Activated CD8-positive, alpha-beta T cell treated with anti-CD3 and anti-CD28 coated beads for 36 hours (primary cell): ENCODE measurements around the gene MYT1. TPM values are rescaled to one million over a fixed set of nuclear protein-coding genes. Genes with fewer than 3 reads are reported as not detected.

Experiments
- ATAC-seq: fragments of 200-7000 bp; cut with Tn5 transposase; one replicate; pipeline ENCODE4 v1.10.0; 2021; ENCODE audit warnings: mild to moderate bottlenecking, moderate library complexity
- CTCF ChIA-PET: fragments of 350-600 bp; sonication (Branson Sonifier 250); formaldehyde crosslinking; loops from one replicate; lab custom pipeline; 2021; ENCODE audit warnings: antibody characterized with exemption; lab: Charles Lee
- POLR2A ChIA-PET: fragments of 350-600 bp; sonication (Branson Sonifier 250); formaldehyde crosslinking; loops from one replicate; lab custom pipeline; 2021; ENCODE audit warnings: antibody characterized with exemption; lab: Charles Lee
- DNase-seq: peaks from one replicate; pipeline ENCODE4 v3.0.0-alpha.2; 2020
- H3K27ac Mint-ChIP-seq: one replicate; pipeline ENCODE4 v1.8.0; 2021; ENCODE audit warnings: mild to moderate bottlenecking, mixed read lengths
- H3K27me3 Mint-ChIP-seq: one replicate; pipeline ENCODE4 v1.8.0; 2021; ENCODE audit warnings: mixed read lengths
- H3K36me3 Mint-ChIP-seq: one replicate; pipeline ENCODE4 v1.8.0; 2021; ENCODE audit warnings: low read depth, mixed read lengths
- H3K4me1 Mint-ChIP-seq: one replicate; pipeline ENCODE4 v1.8.0; 2021; ENCODE audit warnings: low read depth, mixed read lengths
- H3K4me3 Mint-ChIP-seq: one replicate; pipeline ENCODE4 v1.8.0; 2021; ENCODE audit warnings: mild to moderate bottlenecking, moderate library complexity, mixed read lengths
- H3K9me3 Mint-ChIP-seq: one replicate; pipeline ENCODE4 v1.8.0; 2021; ENCODE audit warnings: mixed read lengths
- CTCF ChIP-seq: fragments of 200-600 bp; IDR thresholded peaks from one replicate; pipeline ENCODE4 v1.8.0; 2022; ENCODE audit warnings: antibody characterized with exemption, mild to moderate bottlenecking
- intact Hi-C: fragments of 100-400 bp; cut with micrococcal nuclease; formaldehyde crosslinking; loops from one replicate; pipeline ENCODE4 v1.10.0; 2022
- total RNA-seq, 2 experiments: library from RNA; stranded (reverse); gene quantifications; one replicate each; pipeline ENCODE4 v1.2.3, GENCODE V29; 2021

The MYT1 gene
- total RNA-seq, 2 experiments from 2014 or later: not detected

DNA sequence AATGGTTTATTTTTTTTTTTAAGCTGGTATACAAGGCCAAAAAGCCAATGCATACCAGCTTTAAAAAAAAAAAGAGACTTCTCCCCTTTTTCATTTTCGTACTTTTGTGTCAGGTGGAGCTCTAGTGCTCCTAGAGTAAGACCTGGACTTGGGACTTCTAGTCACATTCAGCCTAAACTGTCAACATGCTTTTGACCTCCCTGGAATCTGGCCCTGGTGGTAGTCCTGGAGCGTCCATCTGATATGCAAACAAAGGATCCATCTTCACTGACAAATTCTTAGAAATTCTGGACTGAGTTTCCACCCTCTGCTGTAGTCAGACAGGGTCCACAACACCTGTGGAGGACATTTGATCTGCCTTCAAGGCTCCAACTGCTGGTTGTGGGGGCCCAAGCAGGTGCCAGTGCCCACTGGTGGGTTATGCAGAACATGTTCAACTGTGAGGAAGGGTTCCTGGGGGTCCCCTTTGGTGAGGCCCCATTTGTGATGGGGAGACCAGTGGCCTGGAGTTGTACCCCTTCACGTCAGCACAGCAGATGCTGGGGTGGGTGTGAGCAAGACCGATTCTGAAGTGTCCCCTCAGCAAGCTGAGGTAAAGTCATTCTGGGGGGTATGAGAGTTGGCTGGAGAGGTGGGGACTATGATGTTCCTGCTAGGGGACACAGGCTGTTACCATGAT is 78.7 kb downstream of the MYT1 start:
- intact Hi-C loops: no loop called here
- DNase-seq (no peak), ATAC-seq (no peak)
- H3K9me3 Mint-ChIP-seq: no peaks in the 10 kb centered on the region
- CTCF ChIA-PET: interaction anchor here (0.6 kb wide), 1 partner anchor 133 kb away, joined by 3 read pairs; no protein-coding TSS in a partner anchor
- peaks cover 1% of the 10 kb centered on the region for H3K27me3 Mint-ChIP-seq
- TF ChIP-seq CTCF: no peak
- H3K4me3 Mint-ChIP-seq: no peak overlapping the region
- no peak overlapping the region for H3K27ac Mint-ChIP-seq
- no peaks in the 10 kb centered on the region for H3K36me3 Mint-ChIP-seq
- POLR2A ChIA-PET: interaction anchor here (0.7 to 0.9 kb wide), 2 partner anchors 13 to 24 kb away, joined by 3 read pairs; partner anchors contain the start of gene PCMTD2
- peaks cover 3% of the 10 kb centered on the region for H3K4me1 Mint-ChIP-seq

DNA sequence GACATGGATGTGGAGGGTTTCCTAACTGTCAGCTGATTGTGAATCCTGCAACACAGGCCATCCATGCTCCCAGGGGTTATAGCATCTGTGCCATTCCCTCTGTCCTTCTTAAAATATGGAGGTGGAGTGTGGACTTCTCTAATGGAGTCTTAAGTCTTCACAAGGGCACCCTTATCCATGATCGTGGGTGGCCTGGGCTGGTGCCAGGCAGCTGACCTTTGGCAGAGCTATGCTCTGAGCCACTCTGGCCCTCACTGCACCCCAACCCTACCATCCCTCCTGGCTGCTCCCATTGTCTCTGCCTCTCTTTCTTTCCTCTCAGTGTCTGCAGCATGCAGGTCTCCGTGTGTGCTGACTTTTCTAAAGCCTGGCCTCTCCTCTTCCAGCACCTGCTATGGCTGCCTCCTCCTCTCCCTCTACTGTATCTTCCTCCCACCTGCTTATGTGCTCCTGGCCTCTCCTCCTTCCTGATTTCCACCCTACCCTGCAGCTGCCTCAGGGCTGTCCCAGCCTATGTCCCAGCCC is 80.1 kb downstream of the MYT1 start:
- CTCF ChIA-PET: no interaction called here
- H3K27ac Mint-ChIP-seq: no peak overlapping the region

DNA sequence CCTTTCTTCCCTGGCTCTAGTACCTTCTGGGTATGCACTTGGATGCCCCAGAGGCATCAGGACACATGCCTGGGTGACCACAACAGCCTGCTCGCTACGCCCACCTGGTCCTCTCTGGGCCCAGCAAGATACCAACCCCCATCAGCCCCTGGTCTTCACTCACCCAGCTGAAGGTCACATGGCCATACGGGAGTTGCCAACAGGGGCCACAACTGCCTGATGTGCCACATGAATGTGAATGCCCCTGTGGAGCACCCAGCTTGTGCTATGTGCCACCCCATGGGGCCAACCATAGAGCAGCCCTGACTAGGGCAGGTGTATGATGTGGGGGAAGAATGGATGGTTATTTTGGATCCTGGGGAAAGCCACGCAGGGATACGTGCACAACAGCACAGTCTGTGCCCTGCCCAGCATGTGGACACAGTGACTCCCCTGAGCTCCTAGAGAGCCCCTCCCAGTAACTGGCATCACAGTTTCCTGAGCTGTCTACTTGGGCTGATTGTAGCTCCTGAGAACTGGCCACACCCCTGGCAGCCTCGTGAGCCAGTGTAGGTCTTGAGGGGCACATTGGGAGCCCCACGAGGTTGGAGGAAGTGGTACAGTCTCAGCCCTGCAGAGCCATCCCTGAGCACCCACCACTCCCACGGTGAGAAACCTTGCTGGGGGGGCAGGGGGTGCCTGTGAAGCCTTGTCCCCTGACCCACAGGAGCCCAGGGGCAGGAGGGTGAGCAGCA is 80.8 kb downstream of the MYT1 start:
- Mint-ChIP-seq H3K27me3 (peaks cover 2% of the 10 kb centered on the region), H3K4me3 (no peak overlapping the region), H3K9me3 (no peaks in the 10 kb centered on the region), H3K4me1 (peaks cover 3% of the 10 kb centered on the region), H3K27ac (no peak overlapping the region), H3K36me3 (no peaks in the 10 kb centered on the region)
- POLR2A ChIA-PET: interaction anchor here (0.8 kb wide), 1 partner anchor 348 kb away, joined by 3 read pairs; no protein-coding TSS in a partner anchor
- TF ChIP-seq CTCF: no peak
- intact Hi-C loops: no loop called here
- DNase-seq: peak; percentile 19
- CTCF ChIA-PET: interaction anchor here (1.0 kb wide), 1 partner anchor 11 kb away, joined by 3 read pairs; the partner anchor contains the start of gene PCMTD2
- ATAC-seq: peak; percentile 66

More for the DNA sequence above, 80.1 kb downstream of the MYT1 start:
- POLR2A ChIA-PET: interaction anchor here (0.9 kb wide), 1 partner anchor 11 kb away, joined by 3 read pairs; the partner anchor contains the start of gene PCMTD2
- no peak for ATAC-seq
- Mint-ChIP-seq H3K27me3 (peaks cover 1% of the 10 kb centered on the region), H3K9me3 (no peaks in the 10 kb centered on the region), H3K4me3 (no peak overlapping the region), H3K4me1 (peaks cover 3% of the 10 kb centered on the region), H3K36me3 (no peaks in the 10 kb centered on the region)
- intact Hi-C loops: no loop called here
- DNase-seq: no peak
- TF ChIP-seq CTCF: no peak

GRCh38 chr20:64245746-64246595 is 81.7 kb downstream of the MYT1 start:
- no peak for TF ChIP-seq CTCF
- ChIA-PET POLR2A (interaction anchor here (0.8 to 1.1 kb wide), 2 partner anchors 11 to 349 kb away, joined by 3 read pairs; no protein-coding TSS in a partner anchor), CTCF (interaction anchor here (1.0 kb wide), 1 partner anchor 10 kb away, joined by 3 read pairs; the partner anchor contains the start of gene PCMTD2)
- Mint-ChIP-seq H3K27ac (no peak overlapping the region), H3K36me3 (no peaks in the 10 kb centered on the region), H3K27me3 (peaks cover 6% of the 10 kb centered on the region), H3K4me3 (no peak overlapping the region), H3K4me1 (peaks cover 3% of the 10 kb centered on the region), H3K9me3 (no peaks in the 10 kb centered on the region)
- ATAC-seq (no peak), DNase-seq (no peak)
- intact Hi-C loops: no loop called here
